ENCODE data around the gene CDS1.
"Not testable (repeated sequence)": the region's sequence is repeated elsewhere in the genome, so short reads cannot be mapped to it uniquely, and the experiment has no call there.

CDS1 gene

GRCh38 chr4:84648178-84648577 lies 65.3 kb downstream of the CDS1 start:
- no peak overlapping the region for H3K4me3 ChIP-seq (ENCODE audit: low read length)
- TF ChIP-seq, protein P1, sequence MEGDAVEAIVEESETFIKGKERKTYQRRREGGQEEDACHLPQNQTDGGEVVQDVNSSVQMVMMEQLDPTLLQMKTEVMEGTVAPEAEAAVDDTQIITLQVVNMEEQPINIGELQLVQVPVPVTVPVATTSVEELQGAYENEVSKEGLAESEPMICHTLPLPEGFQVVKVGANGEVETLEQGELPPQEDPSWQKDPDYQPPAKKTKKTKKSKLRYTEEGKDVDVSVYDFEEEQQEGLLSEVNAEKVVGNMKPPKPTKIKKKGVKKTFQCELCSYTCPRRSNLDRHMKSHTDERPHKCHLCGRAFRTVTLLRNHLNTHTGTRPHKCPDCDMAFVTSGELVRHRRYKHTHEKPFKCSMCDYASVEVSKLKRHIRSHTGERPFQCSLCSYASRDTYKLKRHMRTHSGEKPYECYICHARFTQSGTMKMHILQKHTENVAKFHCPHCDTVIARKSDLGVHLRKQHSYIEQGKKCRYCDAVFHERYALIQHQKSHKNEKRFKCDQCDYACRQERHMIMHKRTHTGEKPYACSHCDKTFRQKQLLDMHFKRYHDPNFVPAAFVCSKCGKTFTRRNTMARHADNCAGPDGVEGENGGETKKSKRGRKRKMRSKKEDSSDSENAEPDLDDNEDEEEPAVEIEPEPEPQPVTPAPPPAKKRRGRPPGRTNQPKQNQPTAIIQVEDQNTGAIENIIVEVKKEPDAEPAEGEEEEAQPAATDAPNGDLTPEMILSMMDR (conservative IDR thresholded peaks at IDR 0.05; ENCODE audit: low read depth, low read length): no peak
- no peak for DNase-seq (ENCODE audit: low read depth)

GRCh38 chr4:84648863-84649647 lies 66.1 kb downstream of the CDS1 start:
- TF ChIP-seq, protein P1 (conservative IDR thresholded peaks at IDR 0.05; ENCODE audit: low read depth, low read length): no peak
- no peak overlapping the region for H3K4me3 ChIP-seq (ENCODE audit: low read length)

DNA sequence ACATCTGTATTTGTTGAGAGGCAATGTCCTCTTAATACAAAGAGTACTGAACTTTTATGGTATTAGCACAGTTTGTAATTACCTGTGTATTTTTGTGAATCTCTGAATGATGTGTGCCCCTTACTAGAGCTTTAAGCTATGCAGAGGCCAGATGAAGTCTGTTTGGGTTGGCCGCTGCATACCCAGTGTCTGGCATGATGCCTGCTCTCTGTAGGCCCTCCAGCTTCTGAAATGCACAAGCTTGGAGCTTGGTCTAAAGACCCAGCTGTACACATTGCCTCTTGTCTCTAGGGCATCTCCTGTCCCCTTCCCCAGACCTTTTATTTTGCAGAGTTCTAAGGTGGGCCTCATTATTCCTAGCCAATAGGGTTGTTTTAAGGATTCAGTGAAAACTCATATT lies 68.6 kb downstream of the CDS1 start:
- no peak overlapping the region for H3K4me3 ChIP-seq (ENCODE audit: low read length)
- no peak for DNase-seq (ENCODE audit: low read depth)

More at GRCh38 chr4:84648863-84649647, 66.1 kb downstream of the CDS1 start:
- DNase-seq (ENCODE audit: low read depth): no peak

DNA sequence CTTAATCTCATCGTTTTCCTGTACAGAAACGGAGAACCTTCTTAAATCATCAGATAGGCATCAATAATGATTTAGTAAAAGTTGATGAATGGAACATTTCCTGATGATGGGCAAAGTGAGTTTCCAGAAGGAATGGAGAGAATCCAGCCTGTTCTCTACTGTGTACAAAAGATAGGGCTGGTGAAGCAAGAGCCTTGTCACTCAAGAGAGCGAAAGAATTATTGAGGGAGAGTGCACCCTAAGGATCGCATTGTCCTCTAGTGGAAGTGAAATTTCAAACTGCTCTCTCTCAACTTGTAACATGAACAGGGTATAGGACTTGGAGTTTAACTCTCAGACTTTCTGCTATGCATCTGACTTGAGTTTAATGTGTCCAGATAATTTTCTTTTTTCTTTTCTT lies 69.6 kb downstream of the CDS1 start:
- TF ChIP-seq, protein P1 (conservative IDR thresholded peaks at IDR 0.05; ENCODE audit: low read depth, low read length): no peak
- no peak for DNase-seq (ENCODE audit: low read depth)
- no peak overlapping the region for H3K4me3 ChIP-seq (ENCODE audit: low read length)

More for the DNA sequence above, 68.6 kb downstream of the CDS1 start:
- TF ChIP-seq, protein P1 (conservative IDR thresholded peaks at IDR 0.05; ENCODE audit: low read depth, low read length): no peak

GRCh38 chr4:84660606-84661005 lies 77.7 kb downstream of the CDS1 start:
- DNase-seq (ENCODE audit: low read depth): no peak
- TF ChIP-seq, protein P1 (conservative IDR thresholded peaks at IDR 0.05; ENCODE audit: low read depth, low read length): no peak
- no peak overlapping the region for H3K4me3 ChIP-seq (ENCODE audit: low read length)

DNA sequence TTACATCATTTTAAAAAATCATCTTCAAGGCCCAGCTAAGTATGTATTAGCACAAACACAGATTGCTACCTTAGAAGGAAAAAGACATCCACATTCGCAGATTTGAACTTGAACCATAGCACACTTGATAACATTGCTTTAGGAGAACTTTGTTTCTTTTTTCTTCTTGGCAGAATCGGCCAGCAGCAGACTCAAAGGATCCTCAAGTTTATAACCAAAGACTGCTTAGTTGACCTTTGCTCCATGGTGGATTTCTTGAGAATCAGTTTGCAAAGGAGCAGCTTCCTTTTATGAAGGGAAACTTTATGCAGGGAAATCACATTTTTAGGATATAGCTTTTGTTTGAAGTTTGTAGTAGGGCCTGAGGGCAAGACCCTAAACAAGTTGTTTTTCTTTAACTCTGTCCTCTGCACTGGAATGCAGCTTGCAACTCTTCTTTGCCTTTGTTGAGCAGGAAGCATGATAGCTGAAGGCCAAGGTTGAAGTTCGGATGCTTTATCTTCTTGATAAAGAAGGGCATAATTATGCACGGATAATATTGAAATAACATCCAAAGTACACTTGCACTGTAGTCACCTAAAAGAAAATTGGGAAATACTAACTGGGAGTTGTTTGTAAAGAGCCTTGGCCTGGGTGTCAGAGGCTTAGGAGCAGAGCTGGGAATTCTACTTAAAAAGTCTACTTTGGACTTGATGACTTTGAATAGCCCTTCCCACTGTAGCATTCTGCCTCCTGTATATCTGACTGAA lies 78.4 kb downstream of the CDS1 start:
- TF ChIP-seq, protein P1 (conservative IDR thresholded peaks at IDR 0.05; ENCODE audit: low read depth, low read length): no peak
- no peak overlapping the region for H3K4me3 ChIP-seq (ENCODE audit: low read length)
- no peak for DNase-seq (ENCODE audit: low read depth)

GRCh38 chr4:84664767-84665166 lies 81.8 kb downstream of the CDS1 start:
- not testable (repeated sequence) for DNase-seq (ENCODE audit: low read depth); H3K4me3 ChIP-seq (ENCODE audit: low read length)
